PC-9 (cell line): ENCODE data around the gene MAST4.

ENCODE experiments used
- EZH2 ChIP-seq: fragments of 200-600 bp; sonication (generic); IDR thresholded peaks from 2 replicates; pipeline ENCODE4 v1.8.0; 2017; ENCODE audit warnings: antibody characterized with exemption, low read depth
- TF ChIP-seq, protein P1 (sequence below): fragments of 200-600 bp; sonication (generic); conservative IDR thresholded peaks from 2 replicates; pipeline ENCODE4 v1.6.1; 2017; ENCODE audit warnings: mixed run types, antibody characterized with exemption, mild to moderate bottlenecking, moderate library complexity

GRCh38 chr5:66742896-66743247, 146.7 kb downstream of the MAST4 start:
- TF ChIP-seq, protein P1, sequence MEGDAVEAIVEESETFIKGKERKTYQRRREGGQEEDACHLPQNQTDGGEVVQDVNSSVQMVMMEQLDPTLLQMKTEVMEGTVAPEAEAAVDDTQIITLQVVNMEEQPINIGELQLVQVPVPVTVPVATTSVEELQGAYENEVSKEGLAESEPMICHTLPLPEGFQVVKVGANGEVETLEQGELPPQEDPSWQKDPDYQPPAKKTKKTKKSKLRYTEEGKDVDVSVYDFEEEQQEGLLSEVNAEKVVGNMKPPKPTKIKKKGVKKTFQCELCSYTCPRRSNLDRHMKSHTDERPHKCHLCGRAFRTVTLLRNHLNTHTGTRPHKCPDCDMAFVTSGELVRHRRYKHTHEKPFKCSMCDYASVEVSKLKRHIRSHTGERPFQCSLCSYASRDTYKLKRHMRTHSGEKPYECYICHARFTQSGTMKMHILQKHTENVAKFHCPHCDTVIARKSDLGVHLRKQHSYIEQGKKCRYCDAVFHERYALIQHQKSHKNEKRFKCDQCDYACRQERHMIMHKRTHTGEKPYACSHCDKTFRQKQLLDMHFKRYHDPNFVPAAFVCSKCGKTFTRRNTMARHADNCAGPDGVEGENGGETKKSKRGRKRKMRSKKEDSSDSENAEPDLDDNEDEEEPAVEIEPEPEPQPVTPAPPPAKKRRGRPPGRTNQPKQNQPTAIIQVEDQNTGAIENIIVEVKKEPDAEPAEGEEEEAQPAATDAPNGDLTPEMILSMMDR = no peak
- no peak for TF ChIP-seq EZH2
